Measurements from ENCODE around the gene PAPPA2.

DNA sequence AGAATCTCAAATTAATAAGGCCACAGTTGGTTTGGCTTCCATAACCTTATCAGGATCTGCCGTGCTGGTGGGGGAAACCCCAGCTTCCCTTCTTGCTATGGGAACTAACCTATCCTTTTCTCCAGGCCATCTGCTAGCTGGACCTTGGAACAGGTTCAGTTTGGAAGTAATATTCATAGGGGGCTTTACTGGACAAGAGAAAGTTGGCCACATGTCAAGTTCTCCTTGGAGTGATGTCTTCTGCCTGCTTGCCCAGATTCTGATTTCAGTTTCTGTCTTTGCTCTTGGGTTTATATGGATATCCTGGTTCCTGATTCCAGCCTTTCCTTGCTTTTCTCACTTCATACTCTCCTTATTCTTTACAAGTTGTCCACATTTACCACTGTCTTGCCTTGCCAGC lies 421.9 kb downstream of the PAPPA2 start:
- TF ChIP-seq, protein P1, sequence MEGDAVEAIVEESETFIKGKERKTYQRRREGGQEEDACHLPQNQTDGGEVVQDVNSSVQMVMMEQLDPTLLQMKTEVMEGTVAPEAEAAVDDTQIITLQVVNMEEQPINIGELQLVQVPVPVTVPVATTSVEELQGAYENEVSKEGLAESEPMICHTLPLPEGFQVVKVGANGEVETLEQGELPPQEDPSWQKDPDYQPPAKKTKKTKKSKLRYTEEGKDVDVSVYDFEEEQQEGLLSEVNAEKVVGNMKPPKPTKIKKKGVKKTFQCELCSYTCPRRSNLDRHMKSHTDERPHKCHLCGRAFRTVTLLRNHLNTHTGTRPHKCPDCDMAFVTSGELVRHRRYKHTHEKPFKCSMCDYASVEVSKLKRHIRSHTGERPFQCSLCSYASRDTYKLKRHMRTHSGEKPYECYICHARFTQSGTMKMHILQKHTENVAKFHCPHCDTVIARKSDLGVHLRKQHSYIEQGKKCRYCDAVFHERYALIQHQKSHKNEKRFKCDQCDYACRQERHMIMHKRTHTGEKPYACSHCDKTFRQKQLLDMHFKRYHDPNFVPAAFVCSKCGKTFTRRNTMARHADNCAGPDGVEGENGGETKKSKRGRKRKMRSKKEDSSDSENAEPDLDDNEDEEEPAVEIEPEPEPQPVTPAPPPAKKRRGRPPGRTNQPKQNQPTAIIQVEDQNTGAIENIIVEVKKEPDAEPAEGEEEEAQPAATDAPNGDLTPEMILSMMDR (IDR thresholded peaks at IDR 0.05): no peak
- TF ChIP-seq EZH2 (IDR thresholded peaks at IDR 0.05; ENCODE audit: borderline replicate concordance, insufficient read depth, low read depth, low read length, poor library complexity, severe bottlenecking): no peak

Measured in B cell (primary cell).